Activated CD8-positive, alpha-beta T cell treated with anti-CD3 and anti-CD28 coated beads for 36 hours (primary cell): ENCODE results near the gene DGKZ. TPM values are rescaled to one million over a fixed set of nuclear protein-coding genes. Genes with fewer than 3 reads are reported as not detected.

Experiments used
- ATAC-seq: fragments of 200-7000 bp; cut with Tn5 transposase; one replicate; pipeline ENCODE4 v1.10.0; 2021; ENCODE audit warnings: mild to moderate bottlenecking, moderate library complexity
- CTCF ChIA-PET: fragments of 350-600 bp; sonication (Branson Sonifier 250); formaldehyde crosslinking; loops from one replicate; lab custom pipeline; 2021; ENCODE audit warnings: antibody characterized with exemption; lab: Charles Lee
- POLR2A ChIA-PET: fragments of 350-600 bp; sonication (Branson Sonifier 250); formaldehyde crosslinking; loops from one replicate; lab custom pipeline; 2021; ENCODE audit warnings: antibody characterized with exemption; lab: Charles Lee
- DNase-seq: peaks from one replicate; pipeline ENCODE4 v3.0.0-alpha.2; 2020
- H3K27ac Mint-ChIP-seq: one replicate; pipeline ENCODE4 v1.8.0; 2021; ENCODE audit warnings: mild to moderate bottlenecking, mixed read lengths
- H3K27me3 Mint-ChIP-seq: one replicate; pipeline ENCODE4 v1.8.0; 2021; ENCODE audit warnings: mixed read lengths
- H3K36me3 Mint-ChIP-seq: one replicate; pipeline ENCODE4 v1.8.0; 2021; ENCODE audit warnings: low read depth, mixed read lengths
- H3K4me1 Mint-ChIP-seq: one replicate; pipeline ENCODE4 v1.8.0; 2021; ENCODE audit warnings: low read depth, mixed read lengths
- H3K4me3 Mint-ChIP-seq: one replicate; pipeline ENCODE4 v1.8.0; 2021; ENCODE audit warnings: mild to moderate bottlenecking, moderate library complexity, mixed read lengths
- H3K9me3 Mint-ChIP-seq: one replicate; pipeline ENCODE4 v1.8.0; 2021; ENCODE audit warnings: mixed read lengths
- intact Hi-C: fragments of 100-400 bp; cut with micrococcal nuclease; formaldehyde crosslinking; loops from one replicate; pipeline ENCODE4 v1.10.0; 2022
- total RNA-seq, 2 experiments: library from RNA; stranded (reverse); gene quantifications; one replicate each; pipeline ENCODE4 v1.2.3, GENCODE V29; 2021
- TF ChIP-seq, protein P1 (sequence below): fragments of 200-600 bp; IDR thresholded peaks from one replicate; pipeline ENCODE4 v1.8.0; 2022; ENCODE audit warnings: antibody characterized with exemption, mild to moderate bottlenecking

The DGKZ gene
- total RNA-seq, 2 experiments from 2014 or later = 94.4 to 94.9 TPM

GRCh38 chr11:46381819-46382645 is 34.8 kb downstream of the DGKZ start:
- peaks cover 12% of the 10 kb centered on the region for H3K36me3 Mint-ChIP-seq
- H3K27ac Mint-ChIP-seq = peak overlapping the region; percentile 16
- ChIA-PET POLR2A (interaction anchor here (1.4 kb wide), 1 partner anchor 14 kb away, joined by 4 read pairs; no protein-coding TSS in a partner anchor), CTCF (interaction anchor here (1.1 to 1.7 kb wide), 2 partner anchors 8 to 10 kb away, joined by 4 to 6 read pairs; partner anchors contain the start of gene CHRM4)
- ATAC-seq = peak; percentile 25
- H3K27me3 Mint-ChIP-seq = peaks cover 20% of the 10 kb centered on the region
- H3K9me3 Mint-ChIP-seq = no peaks in the 10 kb centered on the region
- intact Hi-C loops = no loop called here
- peaks cover 15% of the 10 kb centered on the region for H3K4me1 Mint-ChIP-seq
- DNase-seq = peak; percentile 46
- peak overlapping the region; percentile 65 for H3K4me3 Mint-ChIP-seq
- TF ChIP-seq, protein P1, sequence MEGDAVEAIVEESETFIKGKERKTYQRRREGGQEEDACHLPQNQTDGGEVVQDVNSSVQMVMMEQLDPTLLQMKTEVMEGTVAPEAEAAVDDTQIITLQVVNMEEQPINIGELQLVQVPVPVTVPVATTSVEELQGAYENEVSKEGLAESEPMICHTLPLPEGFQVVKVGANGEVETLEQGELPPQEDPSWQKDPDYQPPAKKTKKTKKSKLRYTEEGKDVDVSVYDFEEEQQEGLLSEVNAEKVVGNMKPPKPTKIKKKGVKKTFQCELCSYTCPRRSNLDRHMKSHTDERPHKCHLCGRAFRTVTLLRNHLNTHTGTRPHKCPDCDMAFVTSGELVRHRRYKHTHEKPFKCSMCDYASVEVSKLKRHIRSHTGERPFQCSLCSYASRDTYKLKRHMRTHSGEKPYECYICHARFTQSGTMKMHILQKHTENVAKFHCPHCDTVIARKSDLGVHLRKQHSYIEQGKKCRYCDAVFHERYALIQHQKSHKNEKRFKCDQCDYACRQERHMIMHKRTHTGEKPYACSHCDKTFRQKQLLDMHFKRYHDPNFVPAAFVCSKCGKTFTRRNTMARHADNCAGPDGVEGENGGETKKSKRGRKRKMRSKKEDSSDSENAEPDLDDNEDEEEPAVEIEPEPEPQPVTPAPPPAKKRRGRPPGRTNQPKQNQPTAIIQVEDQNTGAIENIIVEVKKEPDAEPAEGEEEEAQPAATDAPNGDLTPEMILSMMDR = no peak

DNA sequence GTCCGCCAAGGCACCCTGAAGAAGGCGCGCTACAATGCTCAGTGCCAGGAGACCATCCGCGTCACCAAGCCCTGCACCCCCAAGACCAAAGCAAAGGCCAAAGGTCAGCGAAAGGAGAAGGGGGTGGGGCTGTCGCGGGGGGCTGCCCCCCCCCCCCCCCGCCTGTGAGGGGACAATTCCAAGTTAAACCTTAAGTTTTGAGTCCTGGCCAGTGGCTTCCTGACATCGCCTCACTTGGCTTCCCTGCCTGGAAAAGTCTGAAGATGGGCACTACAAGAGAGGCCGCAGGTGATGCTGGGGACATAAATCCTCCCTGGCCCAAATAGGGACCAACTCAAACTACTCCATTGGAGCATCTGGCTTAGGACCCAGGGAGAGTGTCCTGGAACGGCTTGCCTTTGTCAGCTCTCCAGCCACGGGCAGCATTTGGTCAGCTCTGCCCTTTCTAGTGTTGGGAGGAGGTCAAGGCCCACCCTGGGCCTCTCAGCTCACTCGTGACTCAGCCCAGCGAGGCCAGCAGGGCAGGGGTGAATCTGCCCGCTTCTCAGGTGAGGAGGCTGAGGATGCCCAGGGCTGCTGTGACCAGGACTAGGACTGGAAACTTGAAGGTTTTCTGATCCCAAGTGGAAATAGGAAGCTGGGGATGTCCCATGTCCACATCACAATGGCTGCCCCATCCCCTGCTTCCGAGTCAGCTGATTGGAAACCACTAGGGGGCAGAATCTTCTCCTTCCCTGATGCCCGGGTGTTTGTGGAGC is 35.6 kb downstream of the DGKZ start:
- peaks cover 24% of the 10 kb centered on the region for H3K27me3 Mint-ChIP-seq
- DNase-seq (no peak), ATAC-seq (no peak)
- H3K27ac Mint-ChIP-seq = no peak overlapping the region
- no peaks in the 10 kb centered on the region for H3K9me3 Mint-ChIP-seq
- peaks cover 17% of the 10 kb centered on the region for H3K4me1 Mint-ChIP-seq
- H3K36me3 Mint-ChIP-seq = peaks cover 4% of the 10 kb centered on the region
- no peak overlapping the region for H3K4me3 Mint-ChIP-seq
- ChIA-PET CTCF (interaction anchor here (1.0 to 1.7 kb wide), 5 partner anchors 9 to 127 kb away, joined by 3 to 6 read pairs (median 3); partner anchors contain the start of gene CHRM4), POLR2A (interaction anchor here (0.9 to 1.1 kb wide), 2 partner anchors 10 to 26 kb away, joined by 3 to 4 read pairs; no protein-coding TSS in a partner anchor)
- intact Hi-C loops = no loop called here
- TF ChIP-seq, protein P1 = no peak

DNA sequence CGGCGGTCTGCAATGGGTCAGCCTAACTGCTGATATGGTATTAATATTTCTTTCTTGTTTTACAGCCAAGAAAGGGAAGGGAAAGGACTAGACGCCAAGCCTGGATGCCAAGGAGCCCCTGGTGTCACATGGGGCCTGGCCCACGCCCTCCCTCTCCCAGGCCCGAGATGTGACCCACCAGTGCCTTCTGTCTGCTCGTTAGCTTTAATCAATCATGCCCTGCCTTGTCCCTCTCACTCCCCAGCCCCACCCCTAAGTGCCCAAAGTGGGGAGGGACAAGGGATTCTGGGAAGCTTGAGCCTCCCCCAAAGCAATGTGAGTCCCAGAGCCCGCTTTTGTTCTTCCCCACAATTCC is 36.1 kb downstream of the DGKZ start:
- Mint-ChIP-seq H3K4me1 (peaks cover 21% of the 10 kb centered on the region), H3K4me3 (no peak overlapping the region), H3K9me3 (no peaks in the 10 kb centered on the region), H3K27me3 (peaks cover 30% of the 10 kb centered on the region), H3K27ac (no peak overlapping the region), H3K36me3 (no peaks in the 10 kb centered on the region)
- ChIA-PET CTCF (interaction anchor here (1.0 to 1.7 kb wide), 5 partner anchors 8 to 127 kb away, joined by 3 to 6 read pairs (median 3); partner anchors contain the start of gene CHRM4), POLR2A (interaction anchor here (0.9 to 1.1 kb wide), 2 partner anchors 9 to 27 kb away, joined by 3 to 4 read pairs; no protein-coding TSS in a partner anchor)
- TF ChIP-seq, protein P1 = no peak
- no peak for DNase-seq
- ATAC-seq = no peak
- intact Hi-C loops = no loop called here

DNA sequence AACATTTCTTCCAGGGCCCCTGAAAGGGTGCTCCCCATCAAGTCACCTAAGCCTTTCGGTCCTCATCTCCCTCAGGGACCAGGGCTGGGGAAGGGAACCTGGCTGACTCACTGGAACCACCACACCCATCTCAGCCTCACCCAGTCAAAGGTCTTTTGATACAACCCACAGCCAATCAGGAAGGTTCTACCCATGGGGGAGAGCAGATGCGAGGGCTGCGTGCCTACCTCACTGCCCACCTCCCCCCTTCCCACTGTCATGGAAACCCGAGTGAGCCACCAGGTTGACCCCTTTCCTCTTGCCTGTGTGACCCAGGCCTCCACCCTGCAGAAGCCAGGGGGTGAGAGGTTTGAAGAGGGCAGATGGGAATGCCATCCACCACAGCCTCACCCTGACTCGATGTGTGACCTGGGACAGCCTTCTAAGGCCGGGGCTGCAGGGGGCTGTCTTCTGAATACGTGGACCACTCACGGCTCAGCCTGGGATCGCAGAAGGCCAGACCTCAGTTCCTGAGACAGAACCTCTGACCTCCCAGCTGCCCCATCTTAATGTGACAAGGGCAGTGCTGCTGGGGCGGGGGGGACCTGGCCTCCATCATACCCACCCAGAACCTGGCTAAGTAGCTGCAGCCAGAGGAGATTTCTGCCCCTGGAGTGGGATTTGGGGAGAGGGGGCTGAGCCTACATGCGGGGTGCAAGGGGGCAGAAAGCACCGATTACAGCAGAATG is 36.9 kb downstream of the DGKZ start:
- CTCF ChIA-PET = interaction anchor here (0.7 to 1.7 kb wide), 6 partner anchors 8 to 141 kb away, joined by 3 to 6 read pairs (median 3); partner anchors contain the start of gene CHRM4
- H3K27ac Mint-ChIP-seq = no peak overlapping the region
- POLR2A ChIA-PET = interaction anchor here (0.7 to 1.1 kb wide), 3 partner anchors 8 to 28 kb away, joined by 3 to 4 read pairs (median 3); no protein-coding TSS in a partner anchor
- no peak overlapping the region for H3K4me3 Mint-ChIP-seq
- H3K27me3 Mint-ChIP-seq = peaks cover 36% of the 10 kb centered on the region
- no peak for DNase-seq
- ATAC-seq = no peak
- intact Hi-C loops = no loop called here
- TF ChIP-seq, protein P1 = no peak
- no peaks in the 10 kb centered on the region for H3K36me3 Mint-ChIP-seq
- H3K4me1 Mint-ChIP-seq = peaks cover 23% of the 10 kb centered on the region
- H3K9me3 Mint-ChIP-seq = no peaks in the 10 kb centered on the region
